OCI-LY1 (cell line): ENCODE data around the gene C9orf72.
A peak's percentile ranks its signal among the peaks of the same experiment; 100 is the strongest.

Experiments used
- H2AFZ ChIP-seq: fragments of 200-600 bp; sonication (generic), shearing (Covaris generic); 2 replicates; pipeline ENCODE4 v1.6.0; 2014; ENCODE audit warnings: antibody characterized with exemption, mild to moderate bottlenecking, low read length
- H3F3A ChIP-seq: fragments of 200-600 bp; sonication (generic), shearing (Covaris generic); 2 replicates; pipeline ENCODE4 v1.6.0; 2014; ENCODE audit warnings: mild to moderate bottlenecking, antibody characterized with exemption, low read length, moderate library complexity; ENCODE audit not compliant: insufficient read depth
- H3K27ac ChIP-seq: fragments of 200-600 bp; sonication (generic); 2 replicates; pipeline ENCODE4 v1.5.1; 2014; ENCODE audit warnings: low read length, mixed run types, mild to moderate bottlenecking, low read depth; ENCODE audit not compliant: poor library complexity, severe bottlenecking
- H3K27me3 ChIP-seq: fragments of 200-600 bp; sonication (generic); 2 replicates; pipeline ENCODE4 v1.6.0; 2014; ENCODE audit warnings: antibody characterized with exemption, mild to moderate bottlenecking, low read length, moderate library complexity; ENCODE audit not compliant: insufficient read depth
- H3K36me3 ChIP-seq: fragments of 200-600 bp; sonication (generic); 2 replicates; pipeline ENCODE4 v1.6.1; 2014; ENCODE audit warnings: mild to moderate bottlenecking, antibody characterized with exemption, low read length, moderate library complexity, mixed read lengths; ENCODE audit not compliant: insufficient read depth
- H3K4me1 ChIP-seq: fragments of 200-600 bp; sonication (generic); 2 replicates; pipeline ENCODE4 v1.5.1; 2014; ENCODE audit warnings: mild to moderate bottlenecking, low read length, moderate library complexity; ENCODE audit not compliant: insufficient read depth, severe bottlenecking
- H3K4me2 ChIP-seq: fragments of 200-600 bp; sonication (generic), shearing (Covaris generic); 2 replicates; pipeline ENCODE4 v1.6.1; 2014; ENCODE audit warnings: low read length
- H3K4me3 ChIP-seq: fragments of 200-600 bp; sonication (generic); 2 replicates; pipeline ENCODE4 v1.5.1; 2014; ENCODE audit warnings: low read length, low read depth, mild to moderate bottlenecking, mixed read lengths; ENCODE audit not compliant: poor library complexity, severe bottlenecking
- H3K79me2 ChIP-seq: fragments of 200-600 bp; shearing (Covaris generic); 2 replicates; pipeline ENCODE4 v1.6.1; 2016; ENCODE audit warnings: mixed run types, low read length, mixed read lengths; ENCODE audit not compliant: insufficient read depth
- H3K9ac ChIP-seq: fragments of 200-600 bp; sonication (generic), shearing (Covaris generic); 2 replicates; pipeline ENCODE4 v1.6.1; 2014; ENCODE audit warnings: mild to moderate bottlenecking, low read length, mixed read lengths
- H3K9me2 ChIP-seq: fragments of 200-600 bp; sonication (generic), shearing (Covaris generic); 2 replicates; pipeline ENCODE4 v1.6.1; 2014; ENCODE audit warnings: low read depth, mild to moderate bottlenecking, low read length, mixed read lengths
- H3K9me3 ChIP-seq: fragments of 200-600 bp; shearing (Covaris generic); 2 replicates; pipeline ENCODE4 v1.6.1; 2014; ENCODE audit warnings: low read length, mixed read lengths
- H4K20me1 ChIP-seq: fragments of 200-600 bp; sonication (generic), shearing (Covaris generic); 2 replicates; pipeline ENCODE4 v1.6.0; 2016; ENCODE audit warnings: mild to moderate bottlenecking, low read length; ENCODE audit not compliant: insufficient read depth
- CTCF ChIP-seq: fragments of 200-600 bp; sonication (generic), shearing (Covaris generic); IDR thresholded peaks from 2 replicates; pipeline ENCODE4 v1.5.1; 2017; ENCODE audit warnings: mild to moderate bottlenecking, antibody characterized with exemption, low read length, moderate library complexity, mixed read lengths
- EZH2 ChIP-seq: fragments of 200-600 bp; sonication (generic), shearing (Covaris generic); IDR thresholded peaks from 2 replicates; pipeline ENCODE4 v1.8.0; 2017; ENCODE audit warnings: borderline replicate concordance, mixed run types, mild to moderate bottlenecking, antibody characterized with exemption, low read length, moderate library complexity, mixed read lengths

Gene C9orf72

GRCh38 chr9:27572918-27573633, at the start of gene C9orf72:
TSS of gene C9orf72 (minus strand) at chr9:27573481. CDS start at chr9:27567120, 6,361 bp downstream.
- no peaks in the 10 kb centered on the region for H4K20me1 ChIP-seq
- H2AFZ ChIP-seq, result peak within 1 kb of the TSS; percentile 1; the same call in 1 of the 2 replicates
- TF ChIP-seq EZH2, result no peak
- no peak for TF ChIP-seq CTCF
- no peaks in the 10 kb centered on the region for H3K36me3 ChIP-seq
- H3K9ac ChIP-seq, result peak within 1 kb of the TSS; percentile 79
- no peaks in the 10 kb centered on the region for H3K9me2 ChIP-seq
- H3K9me3 ChIP-seq, result no peaks in the 10 kb centered on the region; the same call in 1 of the 2 replicates
- H3K4me1 ChIP-seq, result peaks cover 16% of the 10 kb centered on the region
- H3K27ac ChIP-seq, result peak within 1 kb of the TSS; percentile 92
- no peaks in the 10 kb centered on the region for H3F3A ChIP-seq
- no peaks in the 10 kb centered on the region; the same call in 1 of the 2 replicates for H3K79me2 ChIP-seq
- H3K4me3 ChIP-seq, result peak within 1 kb of the TSS; percentile 81
- H3K4me2 ChIP-seq, result peak within 1 kb of the TSS; percentile 67
- H3K27me3 ChIP-seq, result no peaks in the 10 kb centered on the region

GRCh38 chr9:27622693-27623340, 49.5 kb upstream of the C9orf72 start:
- H3K4me2 ChIP-seq, result no peak overlapping the region
- H4K20me1 ChIP-seq, result no peaks in the 10 kb centered on the region
- no peaks in the 10 kb centered on the region for H3K9me2 ChIP-seq
- H2AFZ ChIP-seq, result no peak overlapping the region
- no peak overlapping the region for H3K27ac ChIP-seq
- H3K79me2 ChIP-seq, result no peaks in the 10 kb centered on the region
- no peaks in the 10 kb centered on the region for H3K4me1 ChIP-seq
- no peaks in the 10 kb centered on the region for H3F3A ChIP-seq
- no peaks in the 10 kb centered on the region for H3K27me3 ChIP-seq
- no peaks in the 10 kb centered on the region for H3K9me3 ChIP-seq
- H3K4me3 ChIP-seq, result no peak overlapping the region
- no peak overlapping the region for H3K9ac ChIP-seq
- no peak for TF ChIP-seq EZH2
- TF ChIP-seq CTCF, result no peak
- H3K36me3 ChIP-seq, result no peaks in the 10 kb centered on the region

- Histone ChIP-seq H3K9ac (no peak overlapping the region), H3K9me3 (no peaks in the 10 kb centered on the region), H3K27ac (no peak overlapping the region), H3K36me3 (no peaks in the 10 kb centered on the region), H3K4me1 (no peaks in the 10 kb centered on the region), H3K4me2 (no peak overlapping the region), H2AFZ (no peak overlapping the region), H4K20me1 (no peaks in the 10 kb centered on the region), H3K79me2 (no peaks in the 10 kb centered on the region), H3F3A (no peaks in the 10 kb centered on the region), H3K4me3 (no peak overlapping the region), H3K27me3 (no peaks in the 10 kb centered on the region), H3K9me2 (no peaks in the 10 kb centered on the region)
- TF ChIP-seq EZH2, result no peak
- TF ChIP-seq CTCF, result no peak
Measured at GRCh38 chr9:27619743-27620142, 46.5 kb upstream of the C9orf72 start.
